Hepatocyte (in vitro differentiated cells): ENCODE measurements around the gene CBX4.
A peak's percentile ranks its signal among the peaks of the same experiment; 100 is the strongest.

ENCODE experiments used
- EZH2 ChIP-seq: fragments of 200-600 bp; sonication (generic); IDR thresholded peaks from 2 replicates; pipeline ENCODE4 v1.6.1; 2016; ENCODE audit warnings: antibody characterized with exemption, mild to moderate bottlenecking, borderline replicate concordance
- TF ChIP-seq, protein P1 (sequence below): fragments of 200-600 bp; sonication (generic); IDR thresholded peaks from 2 replicates; pipeline ENCODE4 v1.5.1; 2016; ENCODE audit warnings: antibody characterized with exemption, mild to moderate bottlenecking; ENCODE audit not compliant: poor library complexity

DNA sequence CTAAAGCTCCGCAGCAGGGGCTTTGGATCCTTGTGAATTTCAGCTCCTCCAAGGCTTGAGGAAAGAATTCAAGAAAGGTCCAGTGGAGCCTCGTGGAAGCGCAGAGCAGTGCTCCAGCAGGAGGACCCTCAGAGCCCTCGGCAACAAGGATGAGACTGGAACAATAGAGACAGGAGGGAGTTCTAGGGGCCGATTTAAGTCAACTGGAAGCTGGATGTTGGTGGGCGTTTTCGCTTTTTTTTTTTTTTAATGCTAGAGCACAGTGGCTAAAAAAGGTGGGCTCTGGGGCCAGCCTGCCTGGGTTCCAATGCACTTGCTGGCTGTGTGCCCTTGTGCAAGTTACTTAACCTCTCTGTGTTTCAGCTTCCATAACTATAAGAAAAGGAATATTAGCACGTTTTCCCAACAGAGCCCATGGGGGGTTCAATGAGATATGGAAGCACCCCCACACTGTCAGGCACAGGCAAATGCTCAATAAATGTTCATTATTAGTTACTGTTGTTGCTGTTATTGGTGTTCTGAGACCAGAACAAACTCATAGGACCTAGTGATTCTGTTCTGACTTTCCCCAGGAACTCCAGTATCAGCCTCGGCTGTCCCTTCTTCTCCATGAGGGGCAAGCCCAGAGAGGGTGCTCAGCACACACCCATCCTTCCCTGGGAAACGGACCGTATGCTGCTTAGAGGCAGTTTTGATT, 37.1 kb downstream of the CBX4 start:
- TF ChIP-seq, protein P1, sequence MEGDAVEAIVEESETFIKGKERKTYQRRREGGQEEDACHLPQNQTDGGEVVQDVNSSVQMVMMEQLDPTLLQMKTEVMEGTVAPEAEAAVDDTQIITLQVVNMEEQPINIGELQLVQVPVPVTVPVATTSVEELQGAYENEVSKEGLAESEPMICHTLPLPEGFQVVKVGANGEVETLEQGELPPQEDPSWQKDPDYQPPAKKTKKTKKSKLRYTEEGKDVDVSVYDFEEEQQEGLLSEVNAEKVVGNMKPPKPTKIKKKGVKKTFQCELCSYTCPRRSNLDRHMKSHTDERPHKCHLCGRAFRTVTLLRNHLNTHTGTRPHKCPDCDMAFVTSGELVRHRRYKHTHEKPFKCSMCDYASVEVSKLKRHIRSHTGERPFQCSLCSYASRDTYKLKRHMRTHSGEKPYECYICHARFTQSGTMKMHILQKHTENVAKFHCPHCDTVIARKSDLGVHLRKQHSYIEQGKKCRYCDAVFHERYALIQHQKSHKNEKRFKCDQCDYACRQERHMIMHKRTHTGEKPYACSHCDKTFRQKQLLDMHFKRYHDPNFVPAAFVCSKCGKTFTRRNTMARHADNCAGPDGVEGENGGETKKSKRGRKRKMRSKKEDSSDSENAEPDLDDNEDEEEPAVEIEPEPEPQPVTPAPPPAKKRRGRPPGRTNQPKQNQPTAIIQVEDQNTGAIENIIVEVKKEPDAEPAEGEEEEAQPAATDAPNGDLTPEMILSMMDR: no peak
- peak; percentile 23 for TF ChIP-seq EZH2
